Stimulated activated CD8-positive, alpha-beta memory T cell treated with anti-CD3 and anti-CD28 coated beads, Interleukin-4, amount 100 ng/mL, for 24 hours (primary cell): ENCODE measurements around the gene ZSCAN20.

Experiments
- DNase-seq: peaks from one replicate; pipeline ENCODE4 v3.0.0-alpha.2; 2020; ENCODE audit warnings: low read depth

Gene ZSCAN20

GRCh38 chr1:33535334-33535733 lies 62.9 kb downstream of the ZSCAN20 start:
- no peak for DNase-seq

- no peak for DNase-seq
Observed at GRCh38 chr1:33537885-33538284, 65.4 kb downstream of the ZSCAN20 start.

GRCh38 chr1:33541966-33542365 lies 69.5 kb downstream of the ZSCAN20 start:
- no peak for DNase-seq
